H1 (cell line): Measurements from ENCODE around the gene TIMP3. TPM values are rescaled to one million over a fixed set of nuclear protein-coding genes. Genes with fewer than 3 reads are reported as not detected.
A peak's percentile ranks its signal among the peaks of the same experiment; 100 is the strongest.

Source experiments
- CTCF ChIA-PET: fragments of 300-600 bp; sonication (Branson Sonifier 250); formaldehyde crosslinking; loops from one replicate; lab custom pipeline; 2021; ENCODE audit not compliant: partially characterized antibody; lab: Charles Lee
- POLR2A ChIA-PET: fragments of 300-600 bp; sonication (Branson Sonifier 250); formaldehyde crosslinking; loops from one replicate; lab custom pipeline; 2021; ENCODE audit warnings: inconsistent platforms; ENCODE audit not compliant: partially characterized antibody; lab: Charles Lee
- DNase-seq, 2 experiments: peaks; one replicate each; pipeline versions ENCODE4 v3.0.0 to v3.0.0-alpha.2; 2010 to 2022; ENCODE audit warnings: low spot score in 2 of 2, low read depth in 1 of 2, mixed read lengths in 1 of 2
- FAIRE-seq: peaks from 2 replicates; lab custom pipeline; 2011; peaks lifted over from hg19 to GRCh38; lab: Jason Lieb, UNC
- H2AFZ ChIP-seq: 2 replicates; pipeline ENCODE4 v1.8.1; 2012; ENCODE audit warnings: low read length, inconsistent platforms
- H2AK5ac ChIP-seq: 2 replicates; pipeline ENCODE4 v1.6.1; 2013; ENCODE audit warnings: low read depth, low read length
- H2BK120ac ChIP-seq: replicated peaks from 2 replicates; pipeline ENCODE3; 2013; ENCODE audit warnings: low read depth, low read length, inconsistent platforms
- H2BK12ac ChIP-seq: 2 replicates; pipeline ENCODE4 v1.6.1; 2013; ENCODE audit warnings: low read depth, low read length
- H2BK15ac ChIP-seq: 2 replicates; pipeline ENCODE4 v1.6.1; 2013; ENCODE audit warnings: low read length
- H2BK20ac ChIP-seq: 2 replicates; pipeline ENCODE4 v1.6.1; 2013; ENCODE audit warnings: low read length
- H2BK5ac ChIP-seq: 2 replicates; pipeline ENCODE4 v1.6.1; 2013; ENCODE audit warnings: low read depth, low read length
- H3K14ac ChIP-seq: 2 replicates; pipeline ENCODE4 v1.6.1; 2013; ENCODE audit warnings: inconsistent platforms; ENCODE audit not compliant: insufficient read length
- H3K18ac ChIP-seq: 2 replicates; pipeline ENCODE4 v1.6.1; 2013; ENCODE audit warnings: low read length; ENCODE audit errors: extremely low read depth
- H3K23ac ChIP-seq: 2 replicates; pipeline ENCODE4 v1.6.1; 2013; ENCODE audit warnings: inconsistent platforms; ENCODE audit not compliant: insufficient read length
- H3K23me2 ChIP-seq: 2 replicates; pipeline ENCODE4 v1.6.1; 2013; ENCODE audit warnings: low read depth, low read length
- H3K27ac ChIP-seq: 2 replicates; pipeline ENCODE4 v1.6.1; 2011; ENCODE audit warnings: low read depth, low read length, inconsistent platforms
- H3K27me3 ChIP-seq, 4 experiments: replicated peaks in 1 of 4; 1 replicate in 1 of 4; 2 replicates in 3 of 4; pipeline versions ENCODE4 v1.6.1 to v1.8.1; 2011 to 2013; ENCODE audit warnings: low read length in 3 of 4, mild to moderate bottlenecking in 3 of 4, inconsistent platforms in 2 of 4, mixed read lengths in 2 of 4, moderate library complexity in 1 of 4; ENCODE audit not compliant: control insufficient read depth in 3 of 4, insufficient read depth in 3 of 4; ENCODE audit errors: extremely low read depth in 1 of 4
- H3K36me3 ChIP-seq, 4 experiments: 2 replicates each; pipeline versions ENCODE4 v1.6.1 to v1.8.1; 2011 to 2013; ENCODE audit warnings: mild to moderate bottlenecking in 4 of 4, low read length in 3 of 4, moderate library complexity in 2 of 4, control low read depth in 1 of 4, inconsistent platforms in 1 of 4; ENCODE audit not compliant: insufficient read depth in 4 of 4, control insufficient read depth in 2 of 4
- H3K4ac ChIP-seq: replicated peaks from 2 replicates; pipeline ENCODE3; 2013; ENCODE audit warnings: low read length, low read depth, mixed read lengths, inconsistent platforms; ENCODE audit not compliant: insufficient read length
- H3K4me1 ChIP-seq, 4 experiments: replicated peaks in 1 of 4; 1 replicate in 1 of 4; 2 replicates in 3 of 4; pipeline versions ENCODE4 v1.6.1 to v1.8.1; 2011 to 2013; ENCODE audit warnings: low read length in 3 of 4, inconsistent platforms in 2 of 4, mixed read lengths in 1 of 4; ENCODE audit not compliant: insufficient read depth in 4 of 4, control insufficient read depth in 3 of 4
- H3K4me2 ChIP-seq, 2 experiments: 2 replicates each; pipeline versions ENCODE4 v1.6.1 to v1.8.1; 2011 to 2013; ENCODE audit warnings: low read depth in 2 of 2, low read length in 2 of 2, control low read depth in 1 of 2, inconsistent platforms in 1 of 2, mild to moderate bottlenecking in 1 of 2; ENCODE audit not compliant: insufficient read depth in 1 of 2
- H3K4me3 ChIP-seq, 4 experiments: fragments of 200-600, 300-600 bp in 1 of 4; sonication (generic), shearing (Covaris generic), sonication (Bioruptor Twin) in 1 of 4; 2 replicates each; pipeline versions ENCODE4 v1.5.1 to v1.8.1; 2011 to 2016; ENCODE audit warnings: low read length in 4 of 4, low read depth in 3 of 4, control low read depth in 2 of 4, inconsistent platforms in 2 of 4, mild to moderate bottlenecking in 2 of 4, mixed read lengths in 1 of 4, moderate library complexity in 1 of 4; ENCODE audit not compliant: insufficient read depth in 2 of 4; ENCODE audit errors: extremely low read depth in 1 of 4
- H3K56ac ChIP-seq: replicated peaks from 2 replicates; pipeline ENCODE3; 2013; ENCODE audit warnings: low read depth, mild to moderate bottlenecking, mixed read lengths, low read length, inconsistent platforms; ENCODE audit not compliant: insufficient read length
- H3K79me1 ChIP-seq: 2 replicates; pipeline ENCODE4 v1.6.1; 2013; ENCODE audit warnings: low read depth, low read length, control low read depth
- H3K79me2 ChIP-seq, 2 experiments: 2 replicates each; pipeline versions ENCODE4 v1.6.1 to v1.8.1; 2012 to 2013; ENCODE audit warnings: low read length in 2 of 2, mild to moderate bottlenecking in 2 of 2, inconsistent platforms in 1 of 2; ENCODE audit not compliant: insufficient read depth in 2 of 2, control insufficient read depth in 1 of 2
- H3K9ac ChIP-seq, 4 experiments: replicated peaks in 1 of 4; 1 replicate in 1 of 4; 2 replicates in 3 of 4; pipeline versions ENCODE4 v1.6.1 to v1.8.1; 2011 to 2013; ENCODE audit warnings: low read depth in 3 of 4, low read length in 3 of 4, control low read depth in 2 of 4, mild to moderate bottlenecking in 2 of 4, moderate library complexity in 2 of 4, inconsistent platforms in 1 of 4; ENCODE audit errors: extremely low read depth in 1 of 4
- H3K9me3 ChIP-seq, 2 experiments: 2 replicates each; pipeline versions ENCODE4 v1.6.1 to v1.8.1; 2012 to 2013; ENCODE audit warnings: mild to moderate bottlenecking in 2 of 2, moderate library complexity in 2 of 2, control low read depth in 1 of 2, inconsistent platforms in 1 of 2, low read depth in 1 of 2, low read length in 1 of 2, mixed read lengths in 1 of 2; ENCODE audit not compliant: insufficient read depth in 2 of 2
- H4K20me1 ChIP-seq, 2 experiments: replicated peaks in 1 of 2; 2 replicates each; pipeline versions ENCODE3 to v1.8.1; 2011 to 2013; ENCODE audit warnings: inconsistent platforms in 2 of 2, low read length in 2 of 2, mild to moderate bottlenecking in 1 of 2; ENCODE audit not compliant: insufficient read depth in 2 of 2, control insufficient read depth in 1 of 2
- H4K5ac ChIP-seq: 2 replicates; pipeline ENCODE4 v1.6.1; 2013; ENCODE audit warnings: low read length, low read depth, mixed read lengths, inconsistent platforms; ENCODE audit not compliant: insufficient read length
- H4K8ac ChIP-seq: 2 replicates; pipeline ENCODE4 v1.8.0; 2013; ENCODE audit warnings: mild to moderate bottlenecking, moderate library complexity, low read length, inconsistent platforms; ENCODE audit not compliant: insufficient read depth; ENCODE audit errors: extremely low read depth
- H4K91ac ChIP-seq: replicated peaks from 2 replicates; pipeline ENCODE3; 2013; ENCODE audit warnings: low read length, mixed read lengths, inconsistent platforms; ENCODE audit not compliant: insufficient read length
- POLR2A ChIP-seq, 2 experiments: IDR thresholded peaks; 1 replicate in 1 of 2; 2 replicates in 1 of 2; pipeline ENCODE4 v1.6.1; 2011; ENCODE audit warnings: low read depth in 2 of 2, low read length in 2 of 2, mild to moderate bottlenecking in 2 of 2; ENCODE audit errors: control extremely low read depth in 1 of 2
- RAD21 ChIP-seq, 2 experiments: IDR thresholded peaks in 1 of 2; conservative IDR thresholded peaks in 1 of 2; 2 replicates each; pipeline ENCODE4 v1.6.1; 2011; ENCODE audit warnings: low read depth in 2 of 2, low read length in 2 of 2, improper control_type of control experiment in 1 of 2, inconsistent platforms in 1 of 2, mild to moderate bottlenecking in 1 of 2, moderate library complexity in 1 of 2
- WGBS, 2 experiments: shearing (Covaris generic) in 1 of 2; methylation state at CpG; one replicate each; pipeline versions ENCODE4 v1.1.6 to v1.1.7; 2013 to 2015; ENCODE audit warnings: low lambda C conversion rate in 2 of 2, mixed read lengths in 2 of 2, inconsistent platforms in 1 of 2, low coverage in 1 of 2, missing lambda C conversion rate in 1 of 2; ENCODE audit not compliant: insufficient replicate concordance in 2 of 2, insufficient coverage in 1 of 2, insufficient read length in 1 of 2; ENCODE audit errors: extremely low coverage in 1 of 2, missing lambda C conversion rate in 1 of 2; 5-methylcytosine and 5-hydroxymethylcytosine counted together
- polyA plus RNA-seq, 7 experiments: library from polyadenylated mRNA; depleted of rRNA in 3 of 7; stranded (reverse) in 5 of 7; unstranded in 2 of 7; fragments of >200 nt in 5 of 7; fragments of 200-250 nt in 2 of 7; gene quantifications; 1 replicate in 5 of 7; 2 replicates in 1 of 7; 4 replicates in 1 of 7; pipeline versions ENCODE4 v1.2.1 to v1.2.3, GENCODE V29; 2011 to 2013; ENCODE audit warnings: missing spikeins in 2 of 7, mixed read lengths in 2 of 7
- total RNA-seq: library from RNA; stranded (reverse); fragmentation: NEBNext Ultra II Directional; extraction: Animal tissue kit (Norgen Biotek cat#: 25700); gene quantifications from 2 replicates; pipeline ENCODE4 v1.2.1, GENCODE V29; 2021
- TF ChIP-seq, protein P1 (sequence below), 3 experiments: IDR thresholded peaks; 1 replicate in 2 of 3; 2 replicates in 1 of 3; pipeline versions ENCODE4 v1.5.1 to v1.6.1; 2011; ENCODE audit warnings: low read length in 3 of 3, mild to moderate bottlenecking in 3 of 3, inconsistent platforms in 2 of 3, low read depth in 1 of 3, moderate library complexity in 1 of 3; ENCODE audit not compliant: insufficient read depth in 1 of 3; ENCODE audit errors: control extremely low read depth in 1 of 3

The TIMP3 gene
- total and polyA plus RNA-seq, 2 of the 8 experiments (the other 6 are each of a cell fraction or from before 2014, with no cell fraction given), result 1.3 to 4.7 TPM

DNA sequence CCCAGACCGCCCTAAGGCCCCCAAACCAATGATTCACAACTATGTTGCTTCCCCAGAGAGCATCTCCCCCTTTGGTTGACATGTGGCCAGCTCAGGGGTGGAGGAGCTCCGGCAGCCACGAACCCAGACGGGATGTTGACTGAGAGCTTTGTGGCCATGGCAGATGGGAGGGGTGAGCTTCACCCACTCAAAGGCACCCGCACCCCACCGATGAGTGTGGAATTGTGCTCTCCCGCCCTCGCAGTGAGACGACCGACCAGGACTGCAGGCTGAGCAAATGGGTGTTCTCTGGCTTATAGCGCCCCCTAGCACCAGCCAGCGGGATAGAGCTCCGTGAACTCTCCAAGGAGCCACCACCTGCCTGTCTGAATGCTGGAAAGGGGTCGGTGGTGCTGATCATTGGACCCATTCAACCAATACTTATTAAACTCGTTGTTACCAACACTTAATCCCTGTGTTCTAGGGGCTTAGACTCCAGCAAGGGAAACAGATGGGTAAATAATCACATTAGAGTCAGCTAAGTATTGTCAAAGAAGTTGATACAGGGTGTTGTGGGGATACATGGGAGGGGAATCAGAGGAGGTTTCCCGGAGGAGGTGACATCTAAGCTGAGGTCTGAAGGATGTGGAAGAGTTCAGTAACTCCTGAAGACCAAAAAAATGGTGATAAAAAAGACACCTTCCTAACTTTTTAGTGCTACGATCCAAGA, 4.5 kb upstream of the TIMP3 start:
- H3K4ac ChIP-seq, result no peak overlapping the region
- ChIA-PET CTCF (interaction anchor here (0.6 to 12.8 kb wide), 77 partner anchors 11 to 406 kb away, joined by 3 to 167 read pairs (median 5); no protein-coding TSS in a partner anchor), POLR2A (interaction anchor here (0.6 to 1.1 kb wide), 2 partner anchors 13 to 192 kb away, joined by 3 read pairs; no protein-coding TSS in a partner anchor)

More for the DNA sequence above, 4.5 kb upstream of the TIMP3 start:
- WGBS, 2 experiments, result 43% methylated on average over 17 of the region's 17 CpGs; no CpG with 5 or more reads in 1 of the 2 experiments
- Histone ChIP-seq H2BK120ac (no peak overlapping the region), H2AFZ (no peak overlapping the region), H2BK20ac (no peak overlapping the region), H4K8ac (no peak overlapping the region), H3K14ac (no peak overlapping the region), H3K27ac (no peak overlapping the region), H3K4me1 (peaks cover 0 to 2% (median 1%) of the 10 kb centered on the region in 4 experiments; a peak in 3 of 7 replicates), H3K79me1 (no peaks in the 10 kb centered on the region), H4K20me1 (peaks cover 4 to 10% of the 10 kb centered on the region in 2 experiments), H3K23me2 (peaks cover 6% of the 10 kb centered on the region; the same call in 1 of the 2 replicates), H3K9ac (no peak overlapping the region), H2AK5ac (no peak overlapping the region), H3K23ac (no peak overlapping the region), H2BK12ac (no peak overlapping the region), H3K36me3 (no peaks in the 10 kb centered on the region; a peak in 1 of 8 replicates), H3K79me2 (no peaks in the 10 kb centered on the region), H2BK15ac (no peak overlapping the region), H3K27me3 (peaks cover 0 to 8% (median 6%) of the 10 kb centered on the region in 4 experiments; a peak in 3 of 7 replicates), H3K18ac (no peak overlapping the region), H3K4me2 (no peak overlapping the region), H3K4me3 (no peak overlapping the region), H3K9me3 (no peaks in the 10 kb centered on the region), H2BK5ac (no peak overlapping the region), H4K91ac (no peak overlapping the region), H4K5ac (no peak overlapping the region), H3K56ac (no peak overlapping the region)
- FAIRE-seq (peak; percentile 32), DNase-seq (peak in 1 of 2 experiments; percentile 84)
- TF ChIP-seq POLR2A (IDR thresholded peaks at IDR 0.05; ENCODE audit: control extremely low read depth in 1 of 2, low read depth in 2 of 2, low read length in 2 of 2) (no peak), RAD21 (IDR thresholded peaks at IDR 0.05 in 1 of 2, conservative IDR thresholded peaks at IDR 0.05 in 1 of 2; ENCODE audit: low read depth in 2 of 2, low read length in 2 of 2) (peak; percentile 91 to 95)
- TF ChIP-seq, protein P1, sequence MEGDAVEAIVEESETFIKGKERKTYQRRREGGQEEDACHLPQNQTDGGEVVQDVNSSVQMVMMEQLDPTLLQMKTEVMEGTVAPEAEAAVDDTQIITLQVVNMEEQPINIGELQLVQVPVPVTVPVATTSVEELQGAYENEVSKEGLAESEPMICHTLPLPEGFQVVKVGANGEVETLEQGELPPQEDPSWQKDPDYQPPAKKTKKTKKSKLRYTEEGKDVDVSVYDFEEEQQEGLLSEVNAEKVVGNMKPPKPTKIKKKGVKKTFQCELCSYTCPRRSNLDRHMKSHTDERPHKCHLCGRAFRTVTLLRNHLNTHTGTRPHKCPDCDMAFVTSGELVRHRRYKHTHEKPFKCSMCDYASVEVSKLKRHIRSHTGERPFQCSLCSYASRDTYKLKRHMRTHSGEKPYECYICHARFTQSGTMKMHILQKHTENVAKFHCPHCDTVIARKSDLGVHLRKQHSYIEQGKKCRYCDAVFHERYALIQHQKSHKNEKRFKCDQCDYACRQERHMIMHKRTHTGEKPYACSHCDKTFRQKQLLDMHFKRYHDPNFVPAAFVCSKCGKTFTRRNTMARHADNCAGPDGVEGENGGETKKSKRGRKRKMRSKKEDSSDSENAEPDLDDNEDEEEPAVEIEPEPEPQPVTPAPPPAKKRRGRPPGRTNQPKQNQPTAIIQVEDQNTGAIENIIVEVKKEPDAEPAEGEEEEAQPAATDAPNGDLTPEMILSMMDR (IDR thresholded peaks at IDR 0.05; ENCODE audit: control extremely low read depth in 1 of 3, insufficient read depth in 1 of 3, low read depth in 1 of 3, low read length in 3 of 3), result peak; percentile 84 to 95 (median 94)
